ENCODE results near the gene TIMP3.

TIMP3 gene

GRCh38 chr22:32879550-32879949 is 78.0 kb downstream of the TIMP3 start:
- Mint-ChIP-seq H3K9me3 (no peaks in the 10 kb centered on the region), H3K27ac (ENCODE audit: low read depth) (no peak overlapping the region), H3K4me3 (no peak overlapping the region)

GRCh38 chr22:32880061-32880460 is 78.6 kb downstream of the TIMP3 start:
- DNase-seq (ENCODE audit: low spot score in 2 of 2) (no peak), ATAC-seq (replicated peaks; ENCODE audit: extremely low read depth, poor library complexity, severe bottlenecking) (no peak)
- no peaks in the 10 kb centered on the region for H3K9me3 Mint-ChIP-seq
- no peaks in the 10 kb centered on the region for H3K4me1 Mint-ChIP-seq
- no peaks in the 10 kb centered on the region for H3K36me3 Mint-ChIP-seq (ENCODE audit: insufficient read depth)
- H3K4me3 Mint-ChIP-seq, result no peak overlapping the region
- H3K27ac Mint-ChIP-seq (ENCODE audit: low read depth), result no peak overlapping the region
- H3K27me3 Mint-ChIP-seq, result peaks cover 29% of the 10 kb centered on the region

More at GRCh38 chr22:32879550-32879949, 78.0 kb downstream of the TIMP3 start:
- DNase-seq (ENCODE audit: low spot score in 2 of 2) (no peak), ATAC-seq (replicated peaks; ENCODE audit: extremely low read depth, poor library complexity, severe bottlenecking) (no peak)
- Mint-ChIP-seq H3K36me3 (ENCODE audit: insufficient read depth) (no peaks in the 10 kb centered on the region), H3K27me3 (peaks cover 29% of the 10 kb centered on the region), H3K4me1 (no peaks in the 10 kb centered on the region)

- no peak for DNase-seq (ENCODE audit: low spot score in 2 of 2)
- Mint-ChIP-seq H3K4me3 (no peak overlapping the region), H3K27ac (ENCODE audit: low read depth) (no peak overlapping the region), H3K9me3 (no peaks in the 10 kb centered on the region), H3K4me1 (no peaks in the 10 kb centered on the region), H3K27me3 (peaks cover 29% of the 10 kb centered on the region), H3K36me3 (ENCODE audit: insufficient read depth) (no peaks in the 10 kb centered on the region)
- no peak for ATAC-seq (replicated peaks; ENCODE audit: extremely low read depth, poor library complexity, severe bottlenecking)
Measured at GRCh38 chr22:32880505-32880892, 79.0 kb downstream of the TIMP3 start.

GRCh38 chr22:32880893-32881596 is 79.5 kb downstream of the TIMP3 start:
- H3K27me3 Mint-ChIP-seq, result peaks cover 29% of the 10 kb centered on the region
- DNase-seq (ENCODE audit: low spot score in 2 of 2), result no peak
- no peaks in the 10 kb centered on the region for H3K36me3 Mint-ChIP-seq (ENCODE audit: insufficient read depth)
- no peak for ATAC-seq (replicated peaks; ENCODE audit: extremely low read depth, poor library complexity, severe bottlenecking)
- no peaks in the 10 kb centered on the region for H3K4me1 Mint-ChIP-seq
- H3K4me3 Mint-ChIP-seq, result no peak overlapping the region
- no peaks in the 10 kb centered on the region for H3K9me3 Mint-ChIP-seq
- no peak overlapping the region for H3K27ac Mint-ChIP-seq (ENCODE audit: low read depth)

GRCh38 chr22:32882360-32882755 is 80.9 kb downstream of the TIMP3 start:
- no peak overlapping the region for H3K27ac Mint-ChIP-seq (ENCODE audit: low read depth)
- H3K4me1 Mint-ChIP-seq, result no peaks in the 10 kb centered on the region
- H3K36me3 Mint-ChIP-seq (ENCODE audit: insufficient read depth), result no peaks in the 10 kb centered on the region
- ATAC-seq (replicated peaks; ENCODE audit: extremely low read depth, poor library complexity, severe bottlenecking), result no peak
- H3K27me3 Mint-ChIP-seq, result peaks cover 29% of the 10 kb centered on the region
- no peak overlapping the region for H3K4me3 Mint-ChIP-seq
- DNase-seq (ENCODE audit: low spot score in 2 of 2), result no peak
- H3K9me3 Mint-ChIP-seq, result no peaks in the 10 kb centered on the region

- H3K27ac Mint-ChIP-seq (ENCODE audit: low read depth), result no peak overlapping the region
- H3K27me3 Mint-ChIP-seq, result peaks cover 27% of the 10 kb centered on the region
- no peaks in the 10 kb centered on the region for H3K36me3 Mint-ChIP-seq (ENCODE audit: insufficient read depth)
- H3K4me1 Mint-ChIP-seq, result no peaks in the 10 kb centered on the region
- no peak for DNase-seq (ENCODE audit: low spot score in 2 of 2)
- no peak overlapping the region for H3K4me3 Mint-ChIP-seq
- no peaks in the 10 kb centered on the region for H3K9me3 Mint-ChIP-seq
- no peak for ATAC-seq (replicated peaks; ENCODE audit: extremely low read depth, poor library complexity, severe bottlenecking)
Measured at GRCh38 chr22:32882774-32883530, 81.4 kb downstream of the TIMP3 start.

- no peaks in the 10 kb centered on the region for H3K9me3 Mint-ChIP-seq
- peaks cover 4% of the 10 kb centered on the region for H3K27me3 Mint-ChIP-seq
- H3K27ac Mint-ChIP-seq (ENCODE audit: low read depth), result no peak overlapping the region
- no peaks in the 10 kb centered on the region for H3K4me1 Mint-ChIP-seq
- no peak for DNase-seq (ENCODE audit: low spot score in 2 of 2)
- no peak for ATAC-seq (replicated peaks; ENCODE audit: extremely low read depth, poor library complexity, severe bottlenecking)
- H3K36me3 Mint-ChIP-seq (ENCODE audit: insufficient read depth), result peaks cover 2% of the 10 kb centered on the region
- no peak overlapping the region for H3K4me3 Mint-ChIP-seq
Measured at GRCh38 chr22:32887324-32887980, 85.9 kb downstream of the TIMP3 start.

GRCh38 chr22:32888976-32889375 is 87.5 kb downstream of the TIMP3 start:
- Mint-ChIP-seq H3K27ac (ENCODE audit: low read depth) (no peak overlapping the region), H3K27me3 (peaks cover 15% of the 10 kb centered on the region), H3K9me3 (no peaks in the 10 kb centered on the region), H3K4me1 (no peaks in the 10 kb centered on the region), H3K36me3 (ENCODE audit: insufficient read depth) (peaks cover 2% of the 10 kb centered on the region), H3K4me3 (no peak overlapping the region)
- ATAC-seq (replicated peaks; ENCODE audit: extremely low read depth, poor library complexity, severe bottlenecking) (no peak), DNase-seq (ENCODE audit: low spot score in 2 of 2) (no peak)

- Mint-ChIP-seq H3K27me3 (peaks cover 22% of the 10 kb centered on the region), H3K9me3 (no peaks in the 10 kb centered on the region), H3K4me1 (no peaks in the 10 kb centered on the region), H3K4me3 (no peak overlapping the region), H3K27ac (ENCODE audit: low read depth) (no peak overlapping the region), H3K36me3 (ENCODE audit: insufficient read depth) (no peaks in the 10 kb centered on the region)
- DNase-seq (ENCODE audit: low spot score in 2 of 2) (no peak), ATAC-seq (replicated peaks; ENCODE audit: extremely low read depth, poor library complexity, severe bottlenecking) (no peak)
Measured at GRCh38 chr22:32896891-32897290, 95.4 kb downstream of the TIMP3 start.

- no peak overlapping the region for H3K27ac Mint-ChIP-seq (ENCODE audit: low read depth)
- H3K36me3 Mint-ChIP-seq (ENCODE audit: insufficient read depth), result no peaks in the 10 kb centered on the region
- no peaks in the 10 kb centered on the region for H3K4me1 Mint-ChIP-seq
- ATAC-seq (replicated peaks; ENCODE audit: extremely low read depth, poor library complexity, severe bottlenecking), result no peak
- peaks cover 19% of the 10 kb centered on the region for H3K27me3 Mint-ChIP-seq
- no peak for DNase-seq (ENCODE audit: low spot score in 2 of 2)
- H3K4me3 Mint-ChIP-seq, result no peak overlapping the region
- H3K9me3 Mint-ChIP-seq, result no peaks in the 10 kb centered on the region
Measured at GRCh38 chr22:32897400-32897799, 95.9 kb downstream of the TIMP3 start.

GRCh38 chr22:32900886-32901635 is 99.6 kb downstream of the TIMP3 start:
- H3K27me3 Mint-ChIP-seq, result no peaks in the 10 kb centered on the region
- DNase-seq (ENCODE audit: low spot score in 2 of 2) (no peak), ATAC-seq (replicated peaks; ENCODE audit: extremely low read depth, poor library complexity, severe bottlenecking) (no peak)
- no peaks in the 10 kb centered on the region for H3K36me3 Mint-ChIP-seq (ENCODE audit: insufficient read depth)
- H3K27ac Mint-ChIP-seq (ENCODE audit: low read depth), result no peak overlapping the region
- no peak overlapping the region for H3K4me3 Mint-ChIP-seq
- H3K4me1 Mint-ChIP-seq, result no peaks in the 10 kb centered on the region
- H3K9me3 Mint-ChIP-seq, result no peaks in the 10 kb centered on the region

- ATAC-seq (replicated peaks; ENCODE audit: extremely low read depth, poor library complexity, severe bottlenecking) (no peak), DNase-seq (ENCODE audit: low spot score in 2 of 2) (no peak)
- H3K9me3 Mint-ChIP-seq, result no peaks in the 10 kb centered on the region
- H3K27ac Mint-ChIP-seq (ENCODE audit: low read depth), result no peak overlapping the region
- H3K27me3 Mint-ChIP-seq, result no peaks in the 10 kb centered on the region
- no peaks in the 10 kb centered on the region for H3K36me3 Mint-ChIP-seq (ENCODE audit: insufficient read depth)
- H3K4me3 Mint-ChIP-seq, result no peak overlapping the region
- no peaks in the 10 kb centered on the region for H3K4me1 Mint-ChIP-seq
Measured at GRCh38 chr22:32901925-32902324, 100.4 kb downstream of the TIMP3 start.

All from central memory CD8-positive, alpha-beta T cell (primary cell).